Common myeloid progenitor, CD34-positive (primary cell): ENCODE measurements around the gene BAG1.

Source experiments
- CTCF ChIA-PET: fragments of 350-600 bp; sonication (Branson Sonifier 250); formaldehyde crosslinking; loops from one replicate; lab custom pipeline; 2021; ENCODE audit warnings: antibody characterized with exemption; lab: Charles Lee
- POLR2A ChIA-PET: fragments of 350-600 bp; sonication (Branson Sonifier 250); formaldehyde crosslinking; loops from one replicate; lab custom pipeline; 2021; ENCODE audit warnings: antibody characterized with exemption; lab: Charles Lee
- DNase-seq, 3 donors: peaks; one replicate each; pipeline versions ENCODE4 v3.0.0 to v3.0.0-alpha.2; 2013
- H3K27ac ChIP-seq, 2 experiments: 1 replicate in 1 of 2; 2 replicates in 1 of 2; pipeline ENCODE4 v1.7.0; 2013; ENCODE audit warnings: inconsistent platforms in 2 of 2, low read length in 2 of 2, mild to moderate bottlenecking in 2 of 2, low read depth in 1 of 2, moderate library complexity in 1 of 2; ENCODE audit not compliant: severe bottlenecking in 2 of 2, insufficient read depth in 1 of 2, poor library complexity in 1 of 2
- H3K27me3 ChIP-seq, 5 experiments: replicated peaks in 2 of 5; 1 replicate in 3 of 5; 2 replicates in 2 of 5; pipeline versions ENCODE4 v1.6.1 to v1.7.0; 2013; ENCODE audit warnings: low read length in 4 of 5, mild to moderate bottlenecking in 2 of 5, moderate library complexity in 2 of 5, inconsistent platforms in 1 of 5; ENCODE audit not compliant: insufficient read depth in 5 of 5, control insufficient read depth in 4 of 5
- H3K36me3 ChIP-seq, 4 experiments: 1 replicate in 2 of 4; 2 replicates in 2 of 4; pipeline versions ENCODE4 v1.6.1 to v1.7.0; 2013; ENCODE audit warnings: low read length in 3 of 4, control low read depth in 1 of 4, mild to moderate bottlenecking in 1 of 4; ENCODE audit not compliant: control insufficient read depth in 4 of 4, insufficient read depth in 4 of 4
- H3K4me1 ChIP-seq, 4 experiments: 1 replicate in 3 of 4; 2 replicates in 1 of 4; pipeline versions ENCODE4 v1.6.1 to v1.7.1; 2013; ENCODE audit warnings: low read length in 3 of 4, mild to moderate bottlenecking in 3 of 4, control low read depth in 1 of 4, inconsistent platforms in 1 of 4, moderate library complexity in 1 of 4; ENCODE audit not compliant: control insufficient read depth in 4 of 4, insufficient read depth in 4 of 4; ENCODE audit errors: control extremely low read depth in 1 of 4
- H3K4me3 ChIP-seq, 7 experiments: 1 replicate in 4 of 7; 2 replicates in 3 of 7; pipeline versions ENCODE4 v1.5.1 to v1.7.0; 2013; ENCODE audit warnings: mild to moderate bottlenecking in 7 of 7, low read length in 6 of 7, moderate library complexity in 6 of 7, inconsistent platforms in 2 of 7, low read depth in 2 of 7, control low read depth in 1 of 7; ENCODE audit not compliant: insufficient read depth in 4 of 7, control insufficient read depth in 1 of 7; ENCODE audit errors: extremely low read depth in 1 of 7
- H3K9me3 ChIP-seq, 5 experiments: 1 replicate in 4 of 5; 2 replicates in 1 of 5; pipeline versions ENCODE4 v1.6.1 to v1.7.1; 2013; ENCODE audit warnings: low read length in 4 of 5, mild to moderate bottlenecking in 2 of 5, inconsistent platforms in 1 of 5, low read depth in 1 of 5, moderate library complexity in 1 of 5; ENCODE audit not compliant: control insufficient read depth in 4 of 5, insufficient read depth in 2 of 5; ENCODE audit errors: control extremely low read depth in 1 of 5
- WGBS: methylation state at CpG from one replicate; pipeline ENCODE4 v1.1.5; 2013; ENCODE audit not compliant: insufficient coverage; 5-methylcytosine and 5-hydroxymethylcytosine counted together

Gene BAG1

DNA sequence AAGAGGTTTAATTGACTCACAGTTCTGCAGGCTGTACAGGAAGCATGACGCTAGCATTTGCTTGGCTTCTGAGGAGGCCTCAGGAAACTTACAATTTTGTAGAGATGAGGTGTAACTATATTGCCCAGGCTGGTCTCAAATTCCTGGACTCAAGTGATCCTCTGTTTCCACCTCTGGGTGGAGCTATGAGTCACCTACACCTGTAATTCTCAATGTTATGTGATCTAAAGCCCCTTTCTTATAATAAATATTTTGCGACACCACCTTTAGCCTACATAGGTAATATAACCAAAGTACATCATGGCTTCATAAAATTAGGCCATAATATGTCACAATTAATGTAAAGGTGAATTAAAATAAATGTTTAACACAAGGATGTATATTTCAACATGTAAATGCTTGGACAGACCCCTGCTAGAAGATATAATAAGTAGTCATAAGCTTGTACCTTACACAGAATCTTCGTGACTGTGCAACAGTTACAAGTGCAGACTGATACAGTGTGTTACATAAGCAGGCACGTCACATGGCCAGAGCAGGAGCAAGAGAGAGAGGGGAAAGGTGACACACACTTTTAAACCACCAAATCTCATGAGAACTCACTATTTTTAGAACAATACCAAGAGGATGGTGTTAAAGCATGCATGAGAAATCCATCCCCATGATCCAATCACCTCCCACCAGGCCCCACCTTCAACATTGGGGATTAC lies 54.3 kb downstream of the BAG1 start:
- H3K27ac ChIP-seq: no peak overlapping the region
- H3K36me3 ChIP-seq: no peaks in the 10 kb centered on the region
- no peak overlapping the region for H3K4me3 ChIP-seq
- ChIA-PET POLR2A (no interaction called here), CTCF (interaction anchor here (1.0 kb wide), 1 partner anchor 8 kb away, joined by 3 read pairs; no protein-coding TSS in a partner anchor)
- no peak for DNase-seq
- no peaks in the 10 kb centered on the region for H3K4me1 ChIP-seq
- no CpG with 5 or more reads among the region's 4 CpGs for WGBS
- no peaks in the 10 kb centered on the region for H3K27me3 ChIP-seq
- H3K9me3 ChIP-seq: no peaks in the 10 kb centered on the region

DNA sequence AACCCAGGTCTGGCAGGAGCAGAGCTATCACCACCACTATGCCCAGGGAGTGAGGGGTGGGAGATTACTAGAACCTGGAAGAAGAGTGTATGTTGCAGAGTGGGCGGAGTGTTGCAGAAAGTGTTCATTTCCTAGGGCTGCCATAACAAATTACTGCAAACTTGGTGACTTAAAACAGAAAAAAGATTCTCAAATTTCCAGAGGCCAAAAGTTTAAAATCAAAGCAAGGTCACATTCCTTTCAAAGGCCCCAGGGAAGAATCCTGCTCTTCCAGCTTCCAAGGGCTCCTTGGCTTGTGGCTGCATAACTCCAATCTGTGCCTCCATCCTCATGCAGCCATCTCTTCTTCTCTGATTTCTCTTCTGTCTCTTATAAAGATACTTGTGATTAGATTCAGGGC lies 55.1 kb downstream of the BAG1 start:
- Histone ChIP-seq H3K9me3 (no peaks in the 10 kb centered on the region), H3K4me3 (no peak overlapping the region), H3K4me1 (no peaks in the 10 kb centered on the region), H3K27ac (no peak overlapping the region), H3K36me3 (no peaks in the 10 kb centered on the region), H3K27me3 (no peaks in the 10 kb centered on the region)
- POLR2A ChIA-PET: interaction anchor here (0.6 kb wide), 1 partner anchor 65 kb away, joined by 3 read pairs; no protein-coding TSS in a partner anchor
- CTCF ChIA-PET: no interaction called here
- DNase-seq: no peak
- WGBS: 100% methylated on average over 1 of the region's 1 CpG

DNA sequence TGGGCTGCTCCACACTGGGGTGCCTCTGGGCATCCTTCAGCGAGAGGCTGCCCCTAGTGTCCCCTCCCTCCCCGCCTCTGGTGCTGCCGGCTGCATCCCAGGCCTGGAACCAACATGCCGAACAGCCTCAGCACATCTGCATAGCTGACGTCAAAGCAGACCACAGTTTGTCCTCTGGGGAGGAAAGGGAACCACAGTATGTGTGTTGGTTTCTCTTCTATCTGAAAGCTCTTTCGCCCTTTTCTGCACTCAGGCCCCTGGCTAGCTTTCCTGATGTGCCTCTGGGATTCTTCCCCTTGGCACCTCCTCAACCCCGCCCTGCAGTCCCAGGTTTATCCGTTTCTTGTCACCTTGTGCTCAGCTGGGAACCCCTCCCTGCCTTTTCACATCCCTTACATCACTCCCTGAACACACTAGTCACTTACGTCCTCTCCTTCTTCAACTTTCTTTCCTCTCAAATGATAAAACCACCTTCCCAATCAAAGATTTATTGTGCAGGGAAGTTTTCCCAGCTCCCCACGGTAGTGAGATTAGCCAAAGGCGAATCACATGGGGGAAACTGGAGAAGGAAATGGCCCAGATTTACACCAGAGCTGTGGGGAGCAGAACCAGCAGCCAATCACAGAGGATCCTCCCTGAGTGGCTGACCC lies 61.8 kb downstream of the BAG1 start:
- Histone ChIP-seq H3K27ac (no peak overlapping the region), H3K9me3 (no peaks in the 10 kb centered on the region), H3K4me3 (peak overlapping the region in 2 of 7 experiments; percentile 13 to 33), H3K4me1 (peaks cover 0 to 11% (median 5%) of the 10 kb centered on the region in 4 experiments), H3K36me3 (no peaks in the 10 kb centered on the region), H3K27me3 (no peaks in the 10 kb centered on the region)
- ChIA-PET POLR2A (interaction anchor here (0.9 to 1.1 kb wide), 2 partner anchors 23 to 66 kb away, joined by 4 to 6 read pairs; no protein-coding TSS in a partner anchor), CTCF (interaction anchor here (0.6 to 3.1 kb wide), 7 partner anchors 8 to 51 kb away, joined by 3 to 12 read pairs (median 4); no protein-coding TSS in a partner anchor)
- peak; percentile 78 to 89 (median 85) for DNase-seq
- 35% methylated on average over 11 of the region's 11 CpGs for WGBS
